K562 (cell line): ENCODE measurements around the gene CCNL2. TPM values are rescaled to one million over a fixed set of nuclear protein-coding genes. Genes with fewer than 3 reads are reported as not detected.

Experiments used
- ARID4B ChIP-seq: sonication (generic); formaldehyde crosslinking; IDR thresholded peaks from 2 replicates; pipeline ENCODE4 v1.8.0; 2022; ENCODE audit warnings: mild to moderate bottlenecking, missing genetic modification reagents
- DPF2 ChIP-seq: fragments of 450-650 bp; IDR thresholded peaks from 2 replicates; pipeline ENCODE4 v1.6.1; 2016
- GABPB1 ChIP-seq: sonication (generic); formaldehyde crosslinking; IDR thresholded peaks from 2 replicates; pipeline ENCODE4 v1.8.0; 2022; ENCODE audit warnings: mild to moderate bottlenecking, missing genetic modification reagents
- GMEB1 ChIP-seq: fragments of 250-450 bp; sonication (Bioruptor Pico); IDR thresholded peaks from 2 replicates; pipeline ENCODE4 v1.4.0; 2020; ENCODE audit warnings: mild to moderate bottlenecking
- RCOR1 ChIP-seq, 2 experiments: IDR thresholded peaks; 2 replicates each; pipeline ENCODE4 v1.6.1; 2012; ENCODE audit warnings: low read depth in 2 of 2, low read length in 2 of 2, borderline replicate concordance in 1 of 2, improper control_type of control experiment in 1 of 2
- REST ChIP-seq, 2 experiments: fragments of 450-650 bp; formaldehyde crosslinking in 1 of 2; IDR thresholded peaks; 2 replicates each; pipeline versions ENCODE4 v1.4.0 to v1.6.1; 2014 to 2020; ENCODE audit warnings: mild to moderate bottlenecking in 2 of 2, borderline replicate concordance in 1 of 2, low read depth in 1 of 2
- YY1 ChIP-seq, 3 experiments: IDR thresholded peaks; 2 replicates each; pipeline ENCODE4 v1.6.1; 2011; ENCODE audit warnings: low read length in 2 of 3, mild to moderate bottlenecking in 2 of 3, moderate library complexity in 2 of 3, borderline replicate concordance in 1 of 3, control low read depth in 1 of 3, low read depth in 1 of 3; ENCODE audit not compliant: insufficient read depth in 3 of 3, insufficient replicate concordance in 2 of 3, control insufficient read depth in 1 of 3, insufficient read length in 1 of 3; ENCODE audit errors: extremely low read depth in 1 of 3
- ZNF12 ChIP-seq: sonication (generic); formaldehyde crosslinking; IDR thresholded peaks from 2 replicates; pipeline ENCODE4 v1.4.0; 2020; ENCODE audit warnings: mild to moderate bottlenecking, missing genetic modification reagents
- ZNF384 ChIP-seq: IDR thresholded peaks from 2 replicates; pipeline ENCODE4 v1.6.1; 2012; ENCODE audit warnings: low read depth, low read length, improper control_type of control experiment
- polyA plus RNA-seq, 8 experiments: library from polyadenylated mRNA; depleted of rRNA in 4 of 8; stranded (reverse) in 5 of 8; unstranded in 3 of 8; fragments of >200 nt; fragmentation: Nextera tagmentation in 2 of 8; fragmentation: Illumina TruSeq in 1 of 8; extraction: Ambion mirVana in 2 of 8; extraction: Trizol in 1 of 8; gene quantifications; 2 replicates each; pipeline versions ENCODE4 v1.2.1 to v1.2.3, GENCODE V29; 2011 to 2014; ENCODE audit warnings: inconsistent platforms in 1 of 8, missing spikeins in 1 of 8
- total RNA-seq, 7 experiments: library from RNA; depleted of rRNA in 6 of 7; stranded (reverse); fragments of >200 nt in 6 of 7; fragmentation: Illumina TruSeq in 2 of 7; extraction: Trizol in 2 of 7; gene quantifications; 2 replicates each; pipeline versions ENCODE4 v1.2.1 to v1.2.3, GENCODE V29; 2011 to 2021; ENCODE audit warnings: low replicate concordance in 1 of 7

The CCNL2 gene
- total and polyA plus RNA-seq, 9 of the 15 experiments (the other 6 are each of a cell fraction or from before 2014, with no cell fraction given) = 2.8 to 287 (median 94.5) TPM

DNA sequence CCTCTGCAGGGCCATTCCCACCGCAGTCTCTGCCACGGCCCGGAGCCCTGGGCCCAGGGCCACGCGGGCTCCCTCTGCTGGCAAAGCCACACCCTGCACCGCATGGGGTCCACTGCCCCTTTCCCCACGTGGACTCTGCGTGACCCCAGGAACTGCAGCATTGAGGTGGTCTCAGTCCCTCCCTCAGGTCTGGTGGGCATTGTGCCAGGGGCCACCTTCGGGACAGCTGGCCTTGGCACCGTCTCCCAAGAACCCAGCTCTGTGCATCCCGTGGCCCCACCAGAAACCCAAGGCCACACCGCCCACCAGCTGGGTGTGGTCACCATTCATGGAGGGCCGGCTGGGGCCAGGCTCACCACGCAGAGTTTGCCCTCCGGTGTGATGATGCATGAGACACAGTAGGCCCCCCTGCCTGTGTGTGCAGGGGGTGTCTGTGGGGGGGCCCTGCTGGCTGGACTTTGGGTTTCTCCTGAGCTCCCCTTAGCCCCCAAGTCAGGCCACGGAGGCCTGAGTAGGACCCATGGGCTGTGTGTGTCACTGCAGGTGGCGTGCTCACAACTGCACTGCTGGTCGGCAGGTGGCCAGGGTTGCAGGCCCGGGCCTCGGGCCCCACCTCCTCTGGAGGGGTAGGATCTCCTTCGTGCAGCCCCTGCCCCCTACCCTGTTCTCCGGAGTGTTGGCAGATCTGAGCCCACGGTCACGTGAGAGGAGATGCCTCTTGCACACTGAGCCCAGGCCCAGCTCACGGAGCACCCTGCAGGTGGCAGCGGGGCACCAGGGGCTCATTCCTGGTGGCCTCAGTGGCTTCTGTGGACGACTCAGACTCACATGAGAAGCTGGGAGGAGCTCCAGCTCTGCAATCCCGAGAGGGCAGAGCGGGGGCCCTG lies 42.1 kb upstream of the CCNL2 start (continued):
- TF ChIP-seq GMEB1 (CRISPR knock-in tag) (no peak), YY1 (IDR thresholded peaks at IDR 0.05; ENCODE audit: borderline replicate concordance in 1 of 3, control insufficient read depth in 1 of 3, extremely low read depth in 1 of 3, insufficient read depth in 3 of 3, insufficient read length in 1 of 3, insufficient replicate concordance in 2 of 3, low read depth in 1 of 3, low read length in 2 of 3) (peak in 2 of 3 experiments; percentile 23 to 54), ZNF12 (CRISPR knock-in tag) (peak; percentile 76; the same call in 1 of the 2 replicates), DPF2 (no peak), ARID4B (peak; percentile 58; the same call in 1 of the 2 replicates), RCOR1 (IDR thresholded peaks at IDR 0.05; ENCODE audit: borderline replicate concordance in 1 of 2, low read depth in 2 of 2, low read length in 2 of 2) (no peak), ZNF384 (peak; percentile 41), REST (IDR thresholded peaks at IDR 0.05; ENCODE audit: borderline replicate concordance) (peak; percentile 80), REST (CRISPR knock-in tag; IDR thresholded peaks at IDR 0.05; ENCODE audit: low read depth) (no peak), GABPB1 (CRISPR knock-in tag) (peak; percentile 79)
